Liver (tissue), 9 donors: ENCODE data around the gene TRMO. TPM values are rescaled to one million over a fixed set of nuclear protein-coding genes. Genes with fewer than 3 reads are reported as not detected.
A peak's percentile ranks its signal among the peaks of the same experiment; 100 is the strongest.
"Not testable (repeated sequence)": the region's sequence is repeated elsewhere in the genome, so short reads cannot be mapped to it uniquely, and the experiment has no call there.

Experiments used
- DNase-seq: peaks from one replicate; pipeline ENCODE4 v3.0.0-alpha.2; 2017; ENCODE audit warnings: low spot score
- H3K27ac ChIP-seq, 2 donors: one replicate each; pipeline ENCODE4 v1.7.0; 2013; ENCODE audit warnings: inconsistent platforms in 2 of 2, low read length in 2 of 2, control low read depth in 1 of 2, low read depth in 1 of 2, mild to moderate bottlenecking in 1 of 2
- H3K27me3 ChIP-seq, 4 donors: one replicate each; pipeline versions ENCODE4 v1.6.1 to v1.7.0; 2013; ENCODE audit warnings: low read length in 3 of 4, inconsistent platforms in 1 of 4, mild to moderate bottlenecking in 1 of 4, moderate library complexity in 1 of 4; ENCODE audit not compliant: control insufficient read depth in 4 of 4, insufficient read depth in 4 of 4
- H3K36me3 ChIP-seq, 4 donors: one replicate each; pipeline versions ENCODE4 v1.6.1 to v1.7.0; 2013; ENCODE audit warnings: low read length in 3 of 4, mild to moderate bottlenecking in 3 of 4, low read depth in 1 of 4, moderate library complexity in 1 of 4; ENCODE audit not compliant: control insufficient read depth in 4 of 4, insufficient read depth in 3 of 4
- H3K4me1 ChIP-seq, 4 donors: one replicate each; pipeline versions ENCODE4 v1.6.1 to v1.7.0; 2013; ENCODE audit warnings: low read length in 3 of 4, mild to moderate bottlenecking in 3 of 4, moderate library complexity in 1 of 4; ENCODE audit not compliant: control insufficient read depth in 4 of 4, insufficient read depth in 4 of 4
- H3K4me3 ChIP-seq, 3 donors: one replicate each; pipeline versions ENCODE4 v1.6.1 to v1.7.0; 2013; ENCODE audit warnings: low read length in 3 of 3, control low read depth in 1 of 3, low read depth in 1 of 3, mild to moderate bottlenecking in 1 of 3
- H3K9ac ChIP-seq, 2 donors: one replicate each; pipeline ENCODE4 v1.7.0; 2013; ENCODE audit warnings: low read length in 2 of 2, mild to moderate bottlenecking in 2 of 2, moderate library complexity in 2 of 2, control low read depth in 1 of 2, low read depth in 1 of 2
- H3K9me3 ChIP-seq, 4 donors: one replicate each; pipeline versions ENCODE4 v1.6.1 to v1.7.0; 2013; ENCODE audit warnings: low read length in 3 of 4; ENCODE audit not compliant: control insufficient read depth in 4 of 4
- EGR1 ChIP-seq, 2 donors: IDR thresholded peaks; 2 replicates each; pipeline ENCODE4 v1.6.1; 2016 to 2018; ENCODE audit warnings: antibody characterized with exemption in 2 of 2, low read depth in 2 of 2
- FOXA1 ChIP-seq: IDR thresholded peaks from 2 replicates; pipeline ENCODE4 v1.6.1; 2016; ENCODE audit warnings: antibody characterized with exemption
- FOXA2 ChIP-seq: IDR thresholded peaks from 2 replicates; pipeline ENCODE4 v1.6.1; 2016; ENCODE audit warnings: antibody characterized with exemption
- GABPA ChIP-seq, 2 donors: IDR thresholded peaks in 1 of 2; conservative IDR thresholded peaks in 1 of 2; 2 replicates each; pipeline ENCODE4 v1.6.1; 2016; ENCODE audit warnings: antibody characterized with exemption in 2 of 2, mild to moderate bottlenecking in 1 of 2, moderate library complexity in 1 of 2
- HNF4A ChIP-seq, 2 donors: conservative IDR thresholded peaks; 2 replicates each; pipeline ENCODE4 v1.6.1; 2016; ENCODE audit warnings: antibody characterized with exemption in 2 of 2, mild to moderate bottlenecking in 2 of 2
- HNF4G ChIP-seq: IDR thresholded peaks from 2 replicates; pipeline ENCODE4 v1.6.1; 2016; ENCODE audit warnings: antibody characterized with exemption
- JUND ChIP-seq, 2 donors: IDR thresholded peaks; 2 replicates each; pipeline ENCODE4 v1.6.1; 2016; ENCODE audit warnings: antibody characterized with exemption in 2 of 2
- MAX ChIP-seq: IDR thresholded peaks from 2 replicates; pipeline ENCODE4 v1.6.1; 2016; ENCODE audit warnings: antibody characterized with exemption
- NR2F2 ChIP-seq: IDR thresholded peaks from 2 replicates; pipeline ENCODE4 v1.6.1; 2016; ENCODE audit warnings: antibody characterized with exemption
- RAD21 ChIP-seq, 2 donors: IDR thresholded peaks; 2 replicates each; pipeline ENCODE4 v1.6.1; 2016; ENCODE audit warnings: antibody characterized with exemption in 2 of 2, mild to moderate bottlenecking in 2 of 2
- REST ChIP-seq: IDR thresholded peaks from 2 replicates; pipeline ENCODE4 v1.6.1; 2016; ENCODE audit warnings: antibody characterized with exemption, mild to moderate bottlenecking
- RXRA ChIP-seq, 2 donors: IDR thresholded peaks; 2 replicates each; pipeline ENCODE4 v1.6.1; 2017 to 2018; ENCODE audit warnings: antibody characterized with exemption in 2 of 2, mild to moderate bottlenecking in 1 of 2
- SP1 ChIP-seq: IDR thresholded peaks from 2 replicates; pipeline ENCODE4 v1.6.1; 2018; ENCODE audit warnings: antibody characterized with exemption, mild to moderate bottlenecking
- TAF1 ChIP-seq: conservative IDR thresholded peaks from 2 replicates; pipeline ENCODE4 v1.6.1; 2016; ENCODE audit warnings: antibody characterized with exemption, mild to moderate bottlenecking
- YY1 ChIP-seq: IDR thresholded peaks from 2 replicates; pipeline ENCODE4 v1.6.1; 2016; ENCODE audit warnings: antibody characterized with exemption, mild to moderate bottlenecking
- WGBS: extraction: QIAGEN DNeasy Blood & Tissue Kit; methylation state at CpG from one replicate; pipeline ENCODE4 v1.1.7; 2013; 5-methylcytosine and 5-hydroxymethylcytosine counted together
- polyA plus RNA-seq, 2 donors: library from polyadenylated mRNA; stranded (reverse) in 1 of 2; unstranded in 1 of 2; fragments of 200-250 nt in 1 of 2; fragments of >200 nt in 1 of 2; fragmentation: Nextera tagmentation in 1 of 2; extraction: Ambion mirVana in 1 of 2; gene quantifications; one replicate each; pipeline versions ENCODE4 v1.2.1 to v1.2.3, GENCODE V29; 2013 to 2015
- total RNA-seq, 2 donors: library from RNA; depleted of rRNA; stranded (reverse); fragments of >200 nt; gene quantifications; one replicate each; pipeline ENCODE4 v1.2.3, GENCODE V29; 2014
- TF ChIP-seq, protein P1 (sequence below): fragments of 150-350 bp; IDR thresholded peaks from 2 replicates; pipeline ENCODE4 v1.5.1; 2017; ENCODE audit warnings: improper control_type of control experiment, low read depth, low read length; ENCODE audit not compliant: missing input control
- TF ChIP-seq, protein P2 (sequence below): IDR thresholded peaks from 2 replicates; pipeline ENCODE4 v1.6.1; 2016; ENCODE audit warnings: antibody characterized with exemption
- TF ChIP-seq, protein P3 (sequence below): IDR thresholded peaks from 2 replicates; pipeline ENCODE4 v1.6.1; 2016; ENCODE audit warnings: antibody characterized with exemption
- donor health status: healthy.
- donor health status: healthy.
- donor health status: healthy.
- donor health status: healthy.
- donor health status: healthy.

Gene TRMO
- total and polyA plus RNA-seq, 4 donors: 7.0 to 13.2 (median 9.7) TPM

DNA sequence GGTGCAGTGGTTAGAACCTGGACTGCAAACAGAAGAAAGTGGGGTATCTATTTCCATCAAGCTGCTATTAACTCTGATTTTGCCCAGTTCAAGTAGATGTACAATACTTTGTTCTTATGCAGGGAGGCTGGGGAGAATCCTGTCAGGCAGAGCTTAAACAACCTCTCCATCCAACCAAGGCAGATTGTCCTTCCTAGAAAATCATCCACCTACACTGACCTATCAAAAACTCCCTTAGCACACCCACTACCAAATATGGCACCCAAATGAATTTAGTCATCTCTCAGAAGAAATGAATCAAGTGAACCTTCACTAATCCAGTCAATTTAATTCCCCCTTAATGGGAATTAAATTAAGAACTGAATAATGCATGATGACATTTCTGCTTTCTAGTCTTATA is 34.0 kb upstream of the TRMO start:
- Histone ChIP-seq H3K36me3 (no peaks in the 10 kb centered on the region), H3K9ac (no peak overlapping the region), H3K4me1 (no peaks in the 10 kb centered on the region), H3K4me3 (no peak overlapping the region), H3K9me3 (no peaks in the 10 kb centered on the region), H3K27me3 (no peaks in the 10 kb centered on the region), H3K27ac (no peak overlapping the region)
- DNase-seq: no peak
- TF ChIP-seq SP1 (no peak), RXRA (IDR thresholded peaks at IDR 0.05) (no peak), REST (no peak), RAD21 (IDR thresholded peaks at IDR 0.05) (no peak), GABPA (IDR thresholded peaks at IDR 0.05 in 1 of 2, conservative IDR thresholded peaks at IDR 0.05 in 1 of 2) (no peak), HNF4G (no peak), FOXA1 (no peak), YY1 (no peak), FOXA2 (no peak), NR2F2 (no peak), JUND (IDR thresholded peaks at IDR 0.05) (no peak), TAF1 (no peak), EGR1 (IDR thresholded peaks at IDR 0.05; ENCODE audit: low read depth in 2 of 2) (no peak), HNF4A (conservative IDR thresholded peaks at IDR 0.05) (no peak), MAX (no peak)
- TF ChIP-seq, protein P1, sequence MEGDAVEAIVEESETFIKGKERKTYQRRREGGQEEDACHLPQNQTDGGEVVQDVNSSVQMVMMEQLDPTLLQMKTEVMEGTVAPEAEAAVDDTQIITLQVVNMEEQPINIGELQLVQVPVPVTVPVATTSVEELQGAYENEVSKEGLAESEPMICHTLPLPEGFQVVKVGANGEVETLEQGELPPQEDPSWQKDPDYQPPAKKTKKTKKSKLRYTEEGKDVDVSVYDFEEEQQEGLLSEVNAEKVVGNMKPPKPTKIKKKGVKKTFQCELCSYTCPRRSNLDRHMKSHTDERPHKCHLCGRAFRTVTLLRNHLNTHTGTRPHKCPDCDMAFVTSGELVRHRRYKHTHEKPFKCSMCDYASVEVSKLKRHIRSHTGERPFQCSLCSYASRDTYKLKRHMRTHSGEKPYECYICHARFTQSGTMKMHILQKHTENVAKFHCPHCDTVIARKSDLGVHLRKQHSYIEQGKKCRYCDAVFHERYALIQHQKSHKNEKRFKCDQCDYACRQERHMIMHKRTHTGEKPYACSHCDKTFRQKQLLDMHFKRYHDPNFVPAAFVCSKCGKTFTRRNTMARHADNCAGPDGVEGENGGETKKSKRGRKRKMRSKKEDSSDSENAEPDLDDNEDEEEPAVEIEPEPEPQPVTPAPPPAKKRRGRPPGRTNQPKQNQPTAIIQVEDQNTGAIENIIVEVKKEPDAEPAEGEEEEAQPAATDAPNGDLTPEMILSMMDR: no peak
- TF ChIP-seq, protein P2, sequence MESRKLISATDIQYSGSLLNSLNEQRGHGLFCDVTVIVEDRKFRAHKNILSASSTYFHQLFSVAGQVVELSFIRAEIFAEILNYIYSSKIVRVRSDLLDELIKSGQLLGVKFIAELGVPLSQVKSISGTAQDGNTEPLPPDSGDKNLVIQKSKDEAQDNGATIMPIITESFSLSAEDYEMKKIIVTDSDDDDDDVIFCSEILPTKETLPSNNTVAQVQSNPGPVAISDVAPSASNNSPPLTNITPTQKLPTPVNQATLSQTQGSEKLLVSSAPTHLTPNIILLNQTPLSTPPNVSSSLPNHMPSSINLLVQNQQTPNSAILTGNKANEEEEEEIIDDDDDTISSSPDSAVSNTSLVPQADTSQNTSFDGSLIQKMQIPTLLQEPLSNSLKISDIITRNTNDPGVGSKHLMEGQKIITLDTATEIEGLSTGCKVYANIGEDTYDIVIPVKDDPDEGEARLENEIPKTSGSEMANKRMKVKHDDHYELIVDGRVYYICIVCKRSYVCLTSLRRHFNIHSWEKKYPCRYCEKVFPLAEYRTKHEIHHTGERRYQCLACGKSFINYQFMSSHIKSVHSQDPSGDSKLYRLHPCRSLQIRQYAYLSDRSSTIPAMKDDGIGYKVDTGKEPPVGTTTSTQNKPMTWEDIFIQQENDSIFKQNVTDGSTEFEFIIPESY: no peak
- TF ChIP-seq, protein P3, sequence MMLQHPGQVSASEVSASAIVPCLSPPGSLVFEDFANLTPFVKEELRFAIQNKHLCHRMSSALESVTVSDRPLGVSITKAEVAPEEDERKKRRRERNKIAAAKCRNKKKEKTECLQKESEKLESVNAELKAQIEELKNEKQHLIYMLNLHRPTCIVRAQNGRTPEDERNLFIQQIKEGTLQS: no peak

DNA sequence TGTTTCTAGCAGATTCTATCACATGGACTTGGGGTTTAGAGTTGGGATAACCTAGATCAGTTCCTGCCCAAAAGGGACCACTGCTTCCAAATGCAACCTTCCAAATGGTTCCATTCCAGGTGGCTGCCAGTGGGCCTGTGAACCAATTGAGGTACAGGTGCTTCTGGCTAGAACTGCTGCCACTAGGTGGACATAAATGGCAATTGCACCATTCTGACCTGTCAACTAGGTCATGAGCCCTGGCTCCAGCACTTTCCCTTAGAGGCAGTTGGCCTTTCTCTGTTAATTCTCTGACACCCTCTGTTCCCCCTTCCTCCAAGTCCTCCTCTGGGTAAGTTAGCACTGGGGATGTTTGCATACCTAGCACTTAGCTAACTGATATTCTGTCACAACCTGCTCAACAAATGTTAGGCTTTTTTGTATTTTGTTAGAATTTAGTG is 32.3 kb upstream of the TRMO start:
- TF ChIP-seq RXRA (IDR thresholded peaks at IDR 0.05): peak; percentile 11 to 54
- TF ChIP-seq, protein P1: peak; percentile 63
- no peak for TF ChIP-seq EGR1 (IDR thresholded peaks at IDR 0.05; ENCODE audit: low read depth in 2 of 2)
- TF ChIP-seq RAD21 (IDR thresholded peaks at IDR 0.05): peak; percentile 73 to 82
- no peak overlapping the region for H3K9ac ChIP-seq
- H3K4me3 ChIP-seq: no peak overlapping the region
- no peaks in the 10 kb centered on the region for H3K4me1 ChIP-seq
- H3K9me3 ChIP-seq: no peaks in the 10 kb centered on the region
- peak; percentile 68 for DNase-seq
- H3K27ac ChIP-seq: no peak overlapping the region
- no peaks in the 10 kb centered on the region for H3K36me3 ChIP-seq
- no peaks in the 10 kb centered on the region for H3K27me3 ChIP-seq

GRCh38 chr9:97950873-97951272 is 28.6 kb upstream of the TRMO start:
- H3K4me1 ChIP-seq, H3K4me3 ChIP-seq, H3K27ac ChIP-seq, H3K9me3 ChIP-seq, H3K9ac ChIP-seq, H3K36me3 ChIP-seq, H3K27me3 ChIP-seq, DNase-seq: not testable (repeated sequence)
- WGBS: 86% methylated on average over 5 of the region's 5 CpGs
